Stimulated activated CD4-positive, alpha-beta T cell treated with anti-CD3 and anti-CD28 coated beads, Interleukin-4, amount 100 ng/mL, for 48 hours (primary cell): ENCODE measurements around the gene SCAPER.
"Not testable (repeated sequence)": the region's sequence is repeated elsewhere in the genome, so short reads cannot be mapped to it uniquely, and the experiment has no call there.

Experiments
- DNase-seq, 2 donors: peaks; one replicate each; pipeline ENCODE4 v3.0.0-alpha.2; 2020; ENCODE audit warnings: low read depth in 2 of 2

SCAPER gene

DNA sequence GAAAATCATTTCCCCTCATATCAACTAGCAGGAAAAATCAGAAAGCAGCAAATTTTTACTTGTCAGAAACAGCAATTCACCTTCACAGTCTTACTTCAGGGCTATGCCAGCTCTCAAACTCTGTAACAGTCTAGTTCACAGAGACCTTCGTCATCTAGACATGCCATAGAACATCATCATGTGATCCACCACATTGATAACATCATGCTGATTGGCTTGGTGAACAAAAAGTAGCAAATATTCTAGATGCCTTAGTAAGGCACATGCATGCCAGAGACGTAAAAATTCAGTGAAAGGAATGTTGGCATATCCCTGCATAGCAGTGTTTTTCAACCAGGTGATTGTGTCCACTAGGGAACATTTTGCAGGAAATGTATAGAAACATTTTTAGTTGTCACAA lies 8.6 kb upstream of the SCAPER start:
- DNase-seq: no peak

DNA sequence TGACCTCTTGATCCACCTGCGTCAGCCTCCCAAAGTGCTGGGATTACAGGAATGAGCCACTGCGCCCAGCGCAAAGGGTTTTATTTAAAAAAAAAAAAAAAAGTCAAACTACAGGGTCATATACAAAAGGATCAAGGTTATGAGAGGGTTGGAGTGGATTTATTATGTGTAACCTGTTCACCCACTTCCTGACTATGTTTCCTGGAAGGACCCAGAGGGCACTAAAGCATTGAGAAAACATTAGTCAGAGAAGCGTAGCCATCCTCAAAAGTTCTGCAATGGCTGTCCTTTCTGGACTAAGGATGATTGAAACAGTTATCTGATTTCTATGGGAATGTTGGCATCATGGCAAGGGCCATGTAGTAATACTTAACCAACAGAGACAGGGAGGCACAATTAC lies 7.3 kb upstream of the SCAPER start:
- no peak for DNase-seq

- no peak for DNase-seq
These were observed 715 bp upstream of the SCAPER start for GRCh38 chr15:76905855-76906254.

- peak in 1 of 2 donors; percentile 17 for DNase-seq
These were observed 603 bp downstream of the SCAPER start for GRCh38 chr15:76904461-76905012.

DNA sequence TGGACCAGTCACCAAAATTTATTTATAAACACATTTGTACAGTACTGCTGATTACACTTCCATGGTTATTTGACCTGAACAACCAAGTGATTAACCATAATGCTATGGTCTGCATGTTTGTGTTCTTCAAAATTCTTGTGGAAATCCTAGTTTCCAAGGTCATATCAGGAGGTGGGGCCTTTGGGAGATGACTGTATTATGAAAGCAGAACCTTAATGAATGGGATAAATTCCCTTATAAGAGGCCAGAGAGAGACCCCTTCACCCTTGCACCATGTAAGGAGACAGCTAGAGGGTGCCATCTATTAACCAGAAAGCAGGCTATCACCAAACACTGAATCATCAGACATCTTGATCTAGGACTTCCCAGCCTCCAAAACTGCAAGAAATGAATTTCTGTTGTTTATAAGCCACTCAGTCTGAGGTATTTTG lies 1.9 kb downstream of the SCAPER start:
- DNase-seq: no peak

DNA sequence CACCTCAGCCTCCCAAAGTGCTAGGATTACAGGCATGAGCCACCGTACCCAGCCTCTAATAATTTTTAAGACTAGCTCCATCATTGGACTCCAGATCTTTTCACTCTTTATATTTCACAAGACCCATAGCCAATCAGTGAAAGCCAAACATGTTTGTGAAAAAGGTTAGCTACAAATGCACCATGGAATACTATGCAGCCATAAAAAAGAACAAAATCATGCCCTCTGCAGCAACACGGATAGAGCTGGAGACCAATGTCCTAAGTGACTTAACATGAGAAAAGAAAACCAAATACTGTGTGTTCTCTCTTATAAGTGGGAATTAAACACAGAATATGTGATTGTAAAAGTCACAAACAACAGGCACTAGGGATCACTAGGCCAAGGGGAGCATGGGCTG lies 3.2 kb downstream of the SCAPER start:
- DNase-seq: no peak

DNA sequence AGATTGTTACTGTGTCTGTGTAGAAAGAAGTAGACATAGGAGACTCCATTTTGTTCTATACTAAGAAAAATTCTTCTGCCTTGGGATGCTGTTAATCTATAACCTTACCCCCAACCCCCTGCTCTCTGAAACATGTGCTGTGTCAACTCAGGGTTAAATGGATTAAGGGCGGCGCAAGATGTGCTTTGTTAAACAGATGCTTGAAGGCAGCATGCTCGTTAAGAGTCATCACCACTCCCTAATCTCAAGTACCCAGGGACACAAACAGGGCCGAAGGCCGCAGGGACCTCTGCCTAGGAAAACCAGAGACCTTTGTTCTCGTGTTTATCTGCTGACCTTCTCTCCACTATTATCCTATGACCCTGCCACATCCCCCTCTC lies 5.2 kb downstream of the SCAPER start:
- not testable (repeated sequence) for DNase-seq

- not testable (repeated sequence) for DNase-seq
These were observed 5.8 kb downstream of the SCAPER start for GRCh38 chr15:76899176-76899930.

- no peak for DNase-seq
These were observed 7.0 kb downstream of the SCAPER start for GRCh38 chr15:76898102-76898501.

DNA sequence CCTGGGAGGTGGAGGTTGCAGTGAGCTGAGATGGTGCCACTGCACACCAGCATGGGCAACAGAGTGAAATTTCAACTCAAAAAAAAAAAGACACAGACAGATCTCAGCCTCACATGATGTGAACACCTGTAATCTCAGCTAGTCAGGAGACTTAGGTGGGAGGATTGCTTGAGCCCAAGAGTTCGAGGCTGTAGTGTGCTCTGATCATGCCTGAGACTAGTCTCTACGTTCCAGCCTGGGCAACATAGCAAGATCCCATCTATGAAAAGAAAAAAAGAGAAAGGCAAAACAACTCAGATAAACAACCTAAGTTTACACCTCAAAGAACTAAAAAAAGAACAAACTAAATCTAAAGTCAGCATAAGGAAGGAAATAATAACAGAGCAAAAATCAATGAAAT lies 11.0 kb downstream of the SCAPER start:
- DNase-seq: no peak

GRCh38 chr15:76892836-76893235 lies 12.3 kb downstream of the SCAPER start:
- not testable (repeated sequence) for DNase-seq

DNA sequence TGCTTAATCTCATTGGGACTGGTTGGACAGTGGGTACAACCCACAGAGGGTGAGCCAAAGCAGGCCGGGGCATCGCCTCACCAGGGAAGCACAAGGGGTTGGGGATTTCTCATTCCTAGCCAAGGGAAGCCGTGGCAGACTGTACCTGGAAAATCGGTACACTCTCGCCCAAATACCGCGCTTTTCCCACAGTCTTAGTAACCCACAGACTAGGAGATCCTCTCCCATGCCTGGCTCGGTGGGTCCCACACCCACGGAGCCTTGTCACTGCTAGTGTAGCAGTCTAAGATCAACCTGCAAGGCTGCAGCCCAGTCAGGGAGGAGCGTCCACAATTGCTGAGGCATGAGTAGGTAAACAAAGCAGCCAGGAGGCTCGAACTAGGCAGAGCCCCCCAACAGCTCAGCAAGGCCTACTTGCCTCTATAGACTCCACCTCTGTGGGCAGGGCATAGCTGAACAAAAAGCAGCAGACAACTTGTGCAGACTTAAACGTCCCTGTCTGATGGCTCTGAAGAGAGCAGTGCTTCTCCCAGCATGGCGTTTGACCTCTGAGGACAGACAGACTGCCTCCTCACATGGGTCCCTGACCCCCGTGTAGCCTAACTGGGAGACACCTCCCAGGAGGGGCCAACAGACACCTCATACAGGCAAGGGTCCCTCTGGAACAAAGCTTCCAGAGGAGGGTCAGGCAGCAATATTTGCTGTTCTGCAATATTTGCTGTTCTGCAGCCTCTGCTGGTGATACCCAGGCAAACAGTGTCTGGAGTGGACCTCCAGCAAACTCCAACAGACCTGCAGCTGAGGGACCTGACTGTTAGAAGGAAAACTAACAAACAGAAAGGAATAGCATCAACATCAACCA lies 17.6 kb downstream of the SCAPER start:
- not testable (repeated sequence) for DNase-seq

DNA sequence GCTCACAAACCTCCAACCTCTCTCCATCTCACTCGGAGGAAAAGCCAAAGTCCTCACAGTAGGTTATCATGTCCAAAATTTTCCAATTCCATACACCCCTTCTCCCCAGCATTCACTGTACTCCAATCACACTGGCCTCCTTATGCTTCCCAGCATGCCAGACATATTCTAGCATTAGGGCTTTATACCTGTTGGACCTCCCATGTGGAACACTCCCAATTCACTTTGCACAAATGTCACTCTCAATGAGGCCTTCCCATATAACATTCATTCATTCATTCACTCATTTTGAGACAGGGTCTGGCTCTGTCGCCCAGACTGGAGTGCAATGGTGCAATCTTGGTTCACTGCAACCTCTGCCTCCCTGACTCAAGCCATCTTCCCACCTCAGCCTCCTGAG lies 19.9 kb downstream of the SCAPER start:
- DNase-seq: no peak

DNA sequence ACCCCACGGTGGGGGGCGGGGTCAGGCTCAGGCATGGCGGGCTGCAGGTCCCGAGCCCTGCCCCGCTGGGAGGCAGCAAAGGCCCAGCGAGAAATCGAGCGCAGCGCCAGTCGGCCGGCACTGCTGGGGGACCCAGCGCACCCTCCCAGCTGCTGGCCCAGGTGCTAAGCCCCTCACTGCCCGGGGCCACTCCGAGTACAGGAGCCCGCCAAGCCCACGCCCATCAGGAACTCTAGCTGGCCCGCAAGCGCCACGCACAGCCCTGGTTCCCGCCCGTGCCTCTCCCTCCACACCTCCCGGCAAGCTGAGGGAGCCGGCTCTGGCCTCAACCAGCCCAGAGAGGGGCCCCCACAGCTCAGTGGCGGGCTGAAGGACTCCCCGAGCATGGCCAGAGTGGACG lies 29.2 kb downstream of the SCAPER start:
- DNase-seq: no peak

DNA sequence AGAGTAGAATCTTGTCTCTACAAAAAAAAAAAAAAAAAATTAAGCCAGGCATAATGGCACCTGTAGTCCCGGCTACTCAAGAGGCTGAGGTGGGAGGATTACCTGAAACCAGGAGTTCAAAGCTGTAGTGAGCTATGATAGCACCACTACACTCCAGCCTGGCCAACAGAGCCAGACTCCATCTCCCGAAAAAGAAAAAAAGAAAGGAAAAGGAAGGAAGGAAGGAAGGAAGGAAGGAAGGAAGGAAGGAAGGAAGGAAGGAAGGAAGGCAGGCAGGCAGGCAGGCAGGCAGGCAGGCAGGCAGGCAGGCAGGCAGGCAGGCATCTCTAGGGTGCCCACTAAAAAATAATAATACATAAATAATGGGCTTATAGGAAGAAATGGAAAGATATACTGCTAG lies 32.1 kb downstream of the SCAPER start:
- DNase-seq: not testable (repeated sequence)

DNA sequence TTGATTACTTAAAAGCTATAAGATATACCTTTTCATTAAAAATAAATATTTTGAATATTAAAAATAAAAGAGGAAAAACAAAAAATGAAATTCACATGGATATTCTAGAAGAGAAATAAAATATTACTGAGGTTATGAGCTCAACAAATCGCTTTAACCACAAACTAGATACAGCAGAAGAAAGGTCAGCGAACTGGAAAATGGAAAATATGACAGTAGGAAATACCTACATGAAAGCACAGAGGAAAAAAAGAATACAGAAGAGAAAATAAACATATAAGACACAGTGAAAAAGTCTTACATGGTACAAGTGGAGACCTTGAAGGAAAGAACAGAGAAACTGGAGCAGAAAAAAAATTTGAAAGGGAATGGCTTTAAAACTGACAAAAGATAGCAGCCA lies 33.2 kb downstream of the SCAPER start:
- no peak for DNase-seq

GRCh38 chr15:76868740-76869139 lies 36.4 kb downstream of the SCAPER start:
- DNase-seq: no peak

- DNase-seq: no peak
These were observed 38.3 kb downstream of the SCAPER start for GRCh38 chr15:76866716-76867321.

DNA sequence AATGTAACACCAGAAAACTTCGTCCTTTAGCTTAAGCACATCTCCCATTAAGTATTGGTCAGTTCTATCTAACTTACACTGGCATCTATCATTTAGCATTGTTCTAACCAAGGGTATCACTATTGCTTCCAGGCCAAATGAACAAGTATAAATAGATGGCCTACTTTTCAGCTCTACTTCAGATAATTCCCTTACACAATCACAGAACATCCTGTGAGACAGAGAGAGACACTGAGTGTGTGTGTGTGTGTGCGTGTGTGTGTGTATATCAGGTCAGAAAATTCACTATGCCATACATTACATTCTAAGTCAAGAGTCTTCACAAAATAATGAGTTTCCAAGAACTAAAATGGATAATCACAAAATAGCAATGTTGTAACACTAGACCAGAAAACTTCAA lies 39.1 kb downstream of the SCAPER start:
- no peak for DNase-seq

DNA sequence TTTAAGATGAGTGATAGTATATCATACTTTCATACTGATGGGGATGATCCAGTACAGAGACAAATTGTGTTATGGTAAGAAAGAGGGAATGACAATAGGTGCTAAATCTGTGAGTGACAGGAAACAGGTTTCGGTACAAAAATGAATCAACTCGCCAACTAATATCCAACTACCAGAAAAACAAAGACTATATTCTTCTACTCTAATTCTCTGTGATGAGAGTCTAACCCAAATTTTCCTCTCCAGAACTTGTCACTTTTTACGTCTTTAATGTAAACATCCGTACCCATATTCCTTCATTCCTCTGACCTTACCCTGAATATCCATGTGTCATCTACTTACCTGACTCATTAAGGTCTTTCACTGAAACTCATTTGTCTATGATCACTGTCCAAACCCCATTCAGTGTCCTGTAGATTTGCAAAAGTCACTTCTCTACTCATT lies 39.6 kb downstream of the SCAPER start:
- no peak for DNase-seq

GRCh38 chr15:76864586-76864985 lies 40.6 kb downstream of the SCAPER start:
- DNase-seq: no peak

DNA sequence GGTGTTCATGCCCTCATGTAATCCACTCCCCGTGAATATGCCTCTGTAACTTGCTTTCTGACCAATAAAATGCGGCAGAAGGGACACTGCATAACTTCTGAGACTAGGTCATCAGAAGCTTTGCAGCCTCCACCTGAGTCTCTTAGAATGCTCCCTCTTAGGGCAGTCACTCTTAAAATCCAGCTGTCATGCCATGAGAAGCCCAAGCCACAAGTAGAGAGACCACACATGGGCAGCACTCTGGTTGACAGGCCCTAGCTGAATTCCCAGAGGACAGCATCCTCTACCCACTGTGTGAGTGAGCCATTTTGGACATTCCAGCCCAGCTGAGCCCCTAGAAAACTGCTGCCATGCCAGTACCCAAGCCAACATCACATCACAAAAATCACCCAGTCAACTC lies 41.4 kb downstream of the SCAPER start:
- DNase-seq: no peak
